ENCODE data around the gene SHROOM2. TPM values are rescaled to one million over a fixed set of nuclear protein-coding genes. Genes with fewer than 3 reads are reported as not detected.
"Not testable (repeated sequence)": the region's sequence is repeated elsewhere in the genome, so short reads cannot be mapped to it uniquely, and the experiment has no call there.

Gene SHROOM2
- total and polyA plus RNA-seq, 5 donors from 2014 or later: 0.35 TPM; not detected in 4

- Histone ChIP-seq H3K27me3 (ENCODE audit: control insufficient read depth, insufficient read depth, low read length) (no peaks in the 10 kb centered on the region), H3K9me3 (ENCODE audit: control insufficient read depth in 2 of 2, low read length in 2 of 2) (no peaks in the 10 kb centered on the region), H3K27ac (ENCODE audit: insufficient read depth, low read length, poor library complexity, severe bottlenecking) (no peak overlapping the region), H3K4me3 (ENCODE audit: low read depth, low read length) (no peak overlapping the region), H3K4me1 (ENCODE audit: control insufficient read depth, insufficient read depth, low read length, poor library complexity, severe bottlenecking) (no peaks in the 10 kb centered on the region), H3K36me3 (ENCODE audit: control insufficient read depth, insufficient read depth, low read length) (no peaks in the 10 kb centered on the region)
- Mint-ChIP-seq H3K27me3 (peaks cover 8% of the 10 kb centered on the region), H3K4me3 (no peak overlapping the region), H3K9me3 (peaks cover 0 to 6% (median 0%) of the 10 kb centered on the region in 7 donors), H3K27ac (no peak overlapping the region), H3K4me1 (peaks cover 0 to 2% (median 0%) of the 10 kb centered on the region in 4 donors), H3K36me3 (no peaks in the 10 kb centered on the region)
- DNase-seq (no peak), ATAC-seq (ENCODE audit: low read depth in 2 of 2) (no peak)
Measured at GRCh38 chrX:9767375-9767774, 18.9 kb upstream of the SHROOM2 start.

GRCh38 chrX:9768321-9768839 is 17.8 kb upstream of the SHROOM2 start:
- H3K27me3 ChIP-seq (ENCODE audit: control insufficient read depth, insufficient read depth, low read length); H3K4me3 ChIP-seq (ENCODE audit: low read depth, low read length); H3K27me3 Mint-ChIP-seq; H3K4me3 Mint-ChIP-seq; H3K4me1 Mint-ChIP-seq; DNase-seq; H3K9me3 ChIP-seq (ENCODE audit: control insufficient read depth in 2 of 2, low read length in 2 of 2); H3K4me1 ChIP-seq (ENCODE audit: control insufficient read depth, insufficient read depth, low read length, poor library complexity, severe bottlenecking); ATAC-seq (ENCODE audit: low read depth in 2 of 2); H3K27ac Mint-ChIP-seq; H3K36me3 ChIP-seq (ENCODE audit: control insufficient read depth, insufficient read depth, low read length); H3K27ac ChIP-seq (ENCODE audit: insufficient read depth, low read length, poor library complexity, severe bottlenecking); H3K9me3 Mint-ChIP-seq; H3K36me3 Mint-ChIP-seq: not testable (repeated sequence)

- peaks cover 4% of the 10 kb centered on the region for H3K27me3 Mint-ChIP-seq
Measured at GRCh38 chrX:9770319-9770718, 15.9 kb upstream of the SHROOM2 start.

GRCh38 chrX:9772943-9773342 is 13.3 kb upstream of the SHROOM2 start:
- no peak overlapping the region for H3K4me3 Mint-ChIP-seq
- no peak overlapping the region for H3K4me3 ChIP-seq (ENCODE audit: low read depth, low read length)

More at GRCh38 chrX:9770319-9770718, 15.9 kb upstream of the SHROOM2 start:
- H3K27ac ChIP-seq (ENCODE audit: insufficient read depth, low read length, poor library complexity, severe bottlenecking): no peak overlapping the region
- H3K4me1 ChIP-seq (ENCODE audit: control insufficient read depth, insufficient read depth, low read length, poor library complexity, severe bottlenecking): no peaks in the 10 kb centered on the region
- H3K4me3 ChIP-seq (ENCODE audit: low read depth, low read length): no peak overlapping the region
- H3K9me3 ChIP-seq (ENCODE audit: control insufficient read depth in 2 of 2, low read length in 2 of 2): no peaks in the 10 kb centered on the region
- no peaks in the 10 kb centered on the region for H3K27me3 ChIP-seq (ENCODE audit: control insufficient read depth, insufficient read depth, low read length)
- H3K36me3 Mint-ChIP-seq: no peaks in the 10 kb centered on the region
- peaks cover 0 to 2% (median 0%) of the 10 kb centered on the region in 4 donors for H3K4me1 Mint-ChIP-seq
- peaks cover 0 to 6% (median 0%) of the 10 kb centered on the region in 7 donors for H3K9me3 Mint-ChIP-seq
- no peak for ATAC-seq (ENCODE audit: low read depth in 2 of 2)
- H3K4me3 Mint-ChIP-seq: no peak overlapping the region
- no peak for DNase-seq
- H3K27ac Mint-ChIP-seq: no peak overlapping the region
- no peaks in the 10 kb centered on the region for H3K36me3 ChIP-seq (ENCODE audit: control insufficient read depth, insufficient read depth, low read length)

GRCh38 chrX:9775930-9776329 is 10.3 kb upstream of the SHROOM2 start:
- no peaks in the 10 kb centered on the region for H3K4me1 Mint-ChIP-seq

More at GRCh38 chrX:9772943-9773342, 13.3 kb upstream of the SHROOM2 start:
- Histone ChIP-seq H3K36me3 (ENCODE audit: control insufficient read depth, insufficient read depth, low read length) (no peaks in the 10 kb centered on the region), H3K4me1 (ENCODE audit: control insufficient read depth, insufficient read depth, low read length, poor library complexity, severe bottlenecking) (no peaks in the 10 kb centered on the region), H3K27me3 (ENCODE audit: control insufficient read depth, insufficient read depth, low read length) (peaks cover 3% of the 10 kb centered on the region), H3K27ac (ENCODE audit: insufficient read depth, low read length, poor library complexity, severe bottlenecking) (no peak overlapping the region), H3K9me3 (ENCODE audit: control insufficient read depth in 2 of 2, low read length in 2 of 2) (no peaks in the 10 kb centered on the region)
- no peak for ATAC-seq (ENCODE audit: low read depth in 2 of 2)
- H3K9me3 Mint-ChIP-seq: peaks cover 0 to 4% (median 0%) of the 10 kb centered on the region in 7 donors
- H3K27me3 Mint-ChIP-seq: peaks cover 9% of the 10 kb centered on the region
- no peak for DNase-seq
- H3K4me1 Mint-ChIP-seq: peaks cover 0 to under 1% (median 0%) of the 10 kb centered on the region in 4 donors
- no peak overlapping the region for H3K27ac Mint-ChIP-seq
- no peaks in the 10 kb centered on the region for H3K36me3 Mint-ChIP-seq

GRCh38 chrX:9781941-9782340 is 4.3 kb upstream of the SHROOM2 start:
- DNase-seq (no peak), ATAC-seq (ENCODE audit: low read depth in 2 of 2) (no peak)
- Mint-ChIP-seq H3K36me3 (no peaks in the 10 kb centered on the region), H3K9me3 (peaks cover 0 to 2% (median 0%) of the 10 kb centered on the region in 7 donors), H3K27me3 (peaks cover 21% of the 10 kb centered on the region), H3K4me3 (no peak overlapping the region), H3K4me1 (peaks cover 0 to 4% (median 0%) of the 10 kb centered on the region in 4 donors), H3K27ac (no peak overlapping the region)
- H3K9me3 ChIP-seq (ENCODE audit: control insufficient read depth in 2 of 2, low read length in 2 of 2): no peaks in the 10 kb centered on the region
- H3K4me1 ChIP-seq (ENCODE audit: control insufficient read depth, insufficient read depth, low read length, poor library complexity, severe bottlenecking): no peaks in the 10 kb centered on the region
- no peak overlapping the region for H3K27ac ChIP-seq (ENCODE audit: insufficient read depth, low read length, poor library complexity, severe bottlenecking)
- H3K27me3 ChIP-seq (ENCODE audit: control insufficient read depth, insufficient read depth, low read length): no peaks in the 10 kb centered on the region
- no peaks in the 10 kb centered on the region for H3K36me3 ChIP-seq (ENCODE audit: control insufficient read depth, insufficient read depth, low read length)
- H3K4me3 ChIP-seq (ENCODE audit: low read depth, low read length): no peak overlapping the region

More at GRCh38 chrX:9775930-9776329, 10.3 kb upstream of the SHROOM2 start:
- no peak overlapping the region for H3K27ac Mint-ChIP-seq
- ATAC-seq (ENCODE audit: low read depth in 2 of 2): no peak
- peaks cover 3% of the 10 kb centered on the region for H3K27me3 ChIP-seq (ENCODE audit: control insufficient read depth, insufficient read depth, low read length)
- H3K9me3 ChIP-seq (ENCODE audit: control insufficient read depth in 2 of 2, low read length in 2 of 2): no peaks in the 10 kb centered on the region
- H3K4me3 Mint-ChIP-seq: peak overlapping the region in 1 of 4 donors; percentile 38
- H3K4me3 ChIP-seq (ENCODE audit: low read depth, low read length): no peak overlapping the region
- no peak overlapping the region for H3K27ac ChIP-seq (ENCODE audit: insufficient read depth, low read length, poor library complexity, severe bottlenecking)
- no peaks in the 10 kb centered on the region for H3K36me3 Mint-ChIP-seq
- no peak for DNase-seq
- H3K36me3 ChIP-seq (ENCODE audit: control insufficient read depth, insufficient read depth, low read length): no peaks in the 10 kb centered on the region
- no peaks in the 10 kb centered on the region for H3K9me3 Mint-ChIP-seq
- H3K27me3 Mint-ChIP-seq: peaks cover 9% of the 10 kb centered on the region
- no peaks in the 10 kb centered on the region for H3K4me1 ChIP-seq (ENCODE audit: control insufficient read depth, insufficient read depth, low read length, poor library complexity, severe bottlenecking)

- DNase-seq (no peak), ATAC-seq (ENCODE audit: low read depth in 2 of 2) (no peak)
- no peak overlapping the region for H3K4me3 ChIP-seq (ENCODE audit: low read depth, low read length)
- no peaks in the 10 kb centered on the region for H3K36me3 ChIP-seq (ENCODE audit: control insufficient read depth, insufficient read depth, low read length)
- H3K27ac Mint-ChIP-seq: no peak overlapping the region
- H3K27me3 Mint-ChIP-seq: peaks cover 25% of the 10 kb centered on the region
- no peak overlapping the region for H3K4me3 Mint-ChIP-seq
- H3K36me3 Mint-ChIP-seq: no peaks in the 10 kb centered on the region
- peaks cover 3% of the 10 kb centered on the region for H3K27me3 ChIP-seq (ENCODE audit: control insufficient read depth, insufficient read depth, low read length)
- H3K9me3 ChIP-seq (ENCODE audit: control insufficient read depth in 2 of 2, low read length in 2 of 2): no peaks in the 10 kb centered on the region
- no peaks in the 10 kb centered on the region for H3K4me1 ChIP-seq (ENCODE audit: control insufficient read depth, insufficient read depth, low read length, poor library complexity, severe bottlenecking)
- H3K4me1 Mint-ChIP-seq: peaks cover 0 to 6% (median 0%) of the 10 kb centered on the region in 4 donors
- H3K9me3 Mint-ChIP-seq: peaks cover 0 to 2% (median 0%) of the 10 kb centered on the region in 7 donors
- no peak overlapping the region for H3K27ac ChIP-seq (ENCODE audit: insufficient read depth, low read length, poor library complexity, severe bottlenecking)
Measured at GRCh38 chrX:9784332-9784731, 1.9 kb upstream of the SHROOM2 start.

- ATAC-seq (ENCODE audit: low read depth in 2 of 2): no peak
- Histone ChIP-seq H3K27ac (ENCODE audit: insufficient read depth, low read length, poor library complexity, severe bottlenecking) (no peak overlapping the region), H3K9me3 (ENCODE audit: control insufficient read depth in 2 of 2, low read length in 2 of 2) (no peaks in the 10 kb centered on the region), H3K4me1 (ENCODE audit: control insufficient read depth, insufficient read depth, low read length, poor library complexity, severe bottlenecking) (no peaks in the 10 kb centered on the region), H3K4me3 (ENCODE audit: low read depth, low read length) (no peak overlapping the region), H3K36me3 (ENCODE audit: control insufficient read depth, insufficient read depth, low read length) (no peaks in the 10 kb centered on the region), H3K27me3 (ENCODE audit: control insufficient read depth, insufficient read depth, low read length) (peaks cover 5% of the 10 kb centered on the region)
- H3K27ac Mint-ChIP-seq: no peak overlapping the region
- peak overlapping the region in 2 of 4 donors; percentile 39 to 56 for H3K4me3 Mint-ChIP-seq
- H3K9me3 Mint-ChIP-seq: peaks cover 0 to 2% (median 0%) of the 10 kb centered on the region in 7 donors
- no peak for DNase-seq
- H3K4me1 Mint-ChIP-seq: peaks cover 0 to 6% (median 0%) of the 10 kb centered on the region in 4 donors
- no peaks in the 10 kb centered on the region for H3K36me3 Mint-ChIP-seq
- H3K27me3 Mint-ChIP-seq: peaks cover 28% of the 10 kb centered on the region
Measured at GRCh38 chrX:9785254-9785943, 830 bp upstream of the SHROOM2 start.

All from CD4-positive, CD25-positive, alpha-beta regulatory T cell (primary cell).